ENCODE data around the gene ERN2.

DNA sequence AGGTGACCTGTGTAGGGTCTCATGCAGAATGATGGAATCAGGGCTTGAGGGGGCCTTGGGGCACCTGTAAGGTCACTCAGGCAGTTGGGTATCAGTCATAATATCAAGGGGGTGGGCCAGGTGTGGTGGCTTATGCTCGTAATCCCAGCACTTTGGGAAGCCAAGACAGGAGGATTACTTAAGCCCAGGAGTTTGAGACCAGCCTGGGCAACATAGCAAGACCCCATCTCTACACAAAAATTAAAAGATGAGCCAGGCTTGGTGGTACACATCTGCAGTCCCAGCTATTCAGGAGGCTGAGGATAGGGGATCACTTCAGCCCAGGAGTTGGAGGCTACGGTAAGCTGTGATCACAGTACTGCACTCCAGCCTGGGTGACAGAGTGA lies 7.5 kb downstream of the ERN2 start:
- no peak for TF ChIP-seq CTCF (conservative IDR thresholded peaks at IDR 0.05; ENCODE audit: low read depth, low read length)
- TF ChIP-seq POLR2A (IDR thresholded peaks at IDR 0.05; ENCODE audit: low read depth, low read length): no peak
- TF ChIP-seq RCOR1 (IDR thresholded peaks at IDR 0.05; ENCODE audit: insufficient replicate concordance, low read length): no peak
- TF ChIP-seq MXI1 (IDR thresholded peaks at IDR 0.05; ENCODE audit: borderline replicate concordance, low read depth, low read length): no peak
- no peak for TF ChIP-seq CHD1 (IDR thresholded peaks at IDR 0.05; ENCODE audit: low read depth, low read length)
- TF ChIP-seq RFX5 (IDR thresholded peaks at IDR 0.05; ENCODE audit: low read depth, low read length): no peak
- no peak for TF ChIP-seq BHLHE40 (IDR thresholded peaks at IDR 0.05; ENCODE audit: low read depth, low read length)
- TF ChIP-seq FOS (IDR thresholded peaks at IDR 0.05; ENCODE audit: low read depth, low read length): no peak
- TF ChIP-seq, protein P1, sequence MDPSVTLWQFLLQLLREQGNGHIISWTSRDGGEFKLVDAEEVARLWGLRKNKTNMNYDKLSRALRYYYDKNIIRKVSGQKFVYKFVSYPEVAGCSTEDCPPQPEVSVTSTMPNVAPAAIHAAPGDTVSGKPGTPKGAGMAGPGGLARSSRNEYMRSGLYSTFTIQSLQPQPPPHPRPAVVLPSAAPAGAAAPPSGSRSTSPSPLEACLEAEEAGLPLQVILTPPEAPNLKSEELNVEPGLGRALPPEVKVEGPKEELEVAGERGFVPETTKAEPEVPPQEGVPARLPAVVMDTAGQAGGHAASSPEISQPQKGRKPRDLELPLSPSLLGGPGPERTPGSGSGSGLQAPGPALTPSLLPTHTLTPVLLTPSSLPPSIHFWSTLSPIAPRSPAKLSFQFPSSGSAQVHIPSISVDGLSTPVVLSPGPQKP (IDR thresholded peaks at IDR 0.05; ENCODE audit: borderline replicate concordance, low read depth, low read length): no peak
- no peak for TF ChIP-seq SMC3 (IDR thresholded peaks at IDR 0.05; ENCODE audit: low read depth, low read length)
